Stomach (tissue), 9 donors: ENCODE results near the gene TWIST1. TPM values are rescaled to one million over a fixed set of nuclear protein-coding genes. Genes with fewer than 3 reads are reported as not detected.

Source experiments
- DNase-seq, 2 donors: peaks; one replicate each; pipeline versions ENCODE4 v3.0.0 to v3.0.0-alpha.2; 2013 to 2019
- H3K27ac ChIP-seq, 5 donors: fragments of 200-600 bp in 4 of 5; sonication (generic) in 4 of 5; one replicate each; pipeline ENCODE4 v1.5.1; 2013 to 2019; ENCODE audit warnings: mild to moderate bottlenecking in 1 of 5, moderate library complexity in 1 of 5
- H3K27me3 ChIP-seq, 3 donors: fragments of 200-600 bp; sonication (generic); one replicate each; pipeline ENCODE4 v1.5.1; 2017 to 2019; ENCODE audit warnings: mixed run types in 1 of 3
- H3K36me3 ChIP-seq, 4 donors: fragments of 200-600 bp; sonication (generic); 1 replicate in 3 of 4; 2 replicates in 1 of 4; pipeline ENCODE4 v1.5.1; 2016 to 2019
- H3K4me1 ChIP-seq, 4 donors: fragments of 200-600 bp; sonication (generic); one replicate each; pipeline ENCODE4 v1.5.1; 2016 to 2019
- H3K4me3 ChIP-seq, 4 donors: fragments of 200-600 bp; sonication (generic) in 3 of 4; one replicate each; pipeline ENCODE4 v1.5.1; 2016 to 2019; ENCODE audit warnings: mild to moderate bottlenecking in 1 of 4
- H3K9me3 ChIP-seq, 4 donors: fragments of 200-600 bp; sonication (generic); one replicate each; pipeline ENCODE4 v1.5.1; 2016 to 2019
- CTCF ChIP-seq, 7 experiments: fragments of 450-650 bp in 4 of 7; fragments of 200-600 bp in 3 of 7; sonication (generic) in 3 of 7; IDR thresholded peaks; one replicate each; pipeline ENCODE4 v1.5.1; 2016 to 2019; ENCODE audit warnings: antibody characterized with exemption in 7 of 7, control low read depth in 2 of 7, mild to moderate bottlenecking in 1 of 7
- EP300 ChIP-seq: sonication (generic); formaldehyde crosslinking; IDR thresholded peaks from one replicate; pipeline ENCODE4 v1.6.1; 2017; ENCODE audit warnings: antibody characterized with exemption
- POLR2A ChIP-seq, 4 donors: fragments of 450-650 bp; IDR thresholded peaks; one replicate each; pipeline ENCODE4 v1.6.1; 2016; ENCODE audit warnings: antibody characterized with exemption in 4 of 4, control low read depth in 2 of 4, mild to moderate bottlenecking in 1 of 4, moderate library complexity in 1 of 4
- POLR2AphosphoS5 ChIP-seq, 3 donors: sonication (generic); formaldehyde crosslinking; IDR thresholded peaks; one replicate each; pipeline ENCODE4 v1.6.1; 2016; ENCODE audit warnings: antibody characterized with exemption in 3 of 3
- WGBS, 5 donors: extraction: QIAGEN DNeasy Blood & Tissue Kit in 3 of 5; methylation state at CpG; one replicate each; pipeline versions ENCODE4 v1.1.5 to v1.1.7; 2013 to 2018; 5-methylcytosine and 5-hydroxymethylcytosine counted together
- intact Hi-C: fragments of 100-400 bp; cut with DNase I; formaldehyde crosslinking; loops from one replicate; pipeline ENCODE4 v1.15.1; 2023; ENCODE audit warnings: low total_unique reads
- polyA plus RNA-seq, 3 donors: library from polyadenylated mRNA; stranded (reverse); fragments of 200-250 nt; gene quantifications; one replicate each; pipeline ENCODE4 v1.2.3, GENCODE V29; 2013
- total RNA-seq, 5 donors: library from RNA; depleted of rRNA; stranded (reverse); fragments of >200 nt; gene quantifications; one replicate each; pipeline versions ENCODE4 v1.1.0 to v1.2.3, GENCODE V29; 2014 to 2016
- donor health status: healthy with polysubstance abuse.
- donor health status: Bipolar disorder and iron deficiency.
- donor health status: healthy.

TWIST1 gene
- total and polyA plus RNA-seq, 8 donors, result 0.58 to 169 (median 4.6) TPM; not detected in 1

DNA sequence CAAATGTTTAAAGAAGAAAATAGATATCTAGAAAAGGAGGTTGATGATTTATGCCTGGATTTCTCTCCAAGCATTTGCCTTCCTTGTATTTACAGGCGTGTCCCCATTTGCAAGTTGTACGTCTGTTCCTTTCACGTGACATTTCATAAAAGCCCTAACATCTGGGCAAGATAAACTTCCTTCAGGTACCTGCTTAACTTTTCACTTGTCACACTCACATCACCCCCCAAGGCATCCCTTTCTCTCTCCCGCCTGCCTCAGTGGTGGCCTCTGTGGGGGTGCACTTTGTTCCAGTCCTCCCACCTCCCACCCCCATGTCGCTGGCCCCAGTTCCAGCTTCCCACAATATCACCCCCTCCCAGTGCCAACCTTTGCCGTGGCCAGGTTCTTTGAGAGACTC lies 6.7 kb downstream of the TWIST1 start:
- peak overlapping the region in 1 of 4 donors; percentile 31 for H3K4me3 ChIP-seq
- peak in 1 of 2 donors; percentile 4 for DNase-seq
- peaks cover 7 to 100% (median 94%) of the 10 kb centered on the region in 3 donors for H3K27me3 ChIP-seq
- H3K9me3 ChIP-seq, result peaks cover 0 to 4% (median 0%) of the 10 kb centered on the region in 4 donors
- intact Hi-C loops, result no loop called here
- 12 to 37% (median 19%) methylated on average over 6 of the region's 6 CpGs for WGBS, 5 donors
- H3K4me1 ChIP-seq, result peaks cover 4 to 38% (median 26%) of the 10 kb centered on the region in 4 donors
- TF ChIP-seq POLR2A (IDR thresholded peaks at IDR 0.05) (no peak), EP300 (no peak), CTCF (IDR thresholded peaks at IDR 0.05) (no peak), POLR2AphosphoS5 (IDR thresholded peaks at IDR 0.05) (no peak)
- H3K36me3 ChIP-seq, result no peaks in the 10 kb centered on the region
- peak overlapping the region in 2 of 5 donors; percentile 22 to 81 for H3K27ac ChIP-seq

DNA sequence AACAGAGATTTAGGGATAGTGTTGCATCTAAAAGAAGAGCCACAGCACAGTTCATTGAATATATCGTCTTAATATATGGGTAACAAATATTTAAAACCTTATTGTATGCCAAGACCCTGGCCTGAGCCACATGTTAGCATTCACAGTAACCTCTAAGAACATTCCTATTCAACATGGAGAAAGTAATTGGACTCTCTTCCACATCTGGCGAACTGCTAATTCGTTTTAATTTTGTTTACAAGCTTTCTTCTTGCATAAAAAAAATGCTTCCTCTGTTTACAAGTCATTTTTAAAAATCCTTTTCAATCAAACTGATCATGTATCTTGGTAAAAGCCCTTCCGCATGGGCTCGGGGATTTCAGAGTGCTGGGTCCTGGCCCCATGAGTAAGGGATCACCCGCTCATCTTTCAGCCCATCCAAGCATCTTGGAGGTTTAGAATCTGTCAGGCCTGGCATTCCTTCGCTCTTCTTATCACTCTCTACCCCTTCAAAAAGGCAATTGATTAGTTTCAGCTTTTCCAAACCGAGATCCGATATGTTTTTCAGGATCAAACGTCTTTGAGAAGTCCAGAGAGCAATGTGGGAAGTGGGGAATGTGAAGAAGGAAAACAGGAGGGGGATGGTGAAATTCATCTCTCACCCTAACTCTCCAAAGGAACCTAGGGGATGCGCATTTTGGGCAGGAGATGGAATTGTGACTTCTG lies 7.3 kb downstream of the TWIST1 start:
- Histone ChIP-seq H3K27ac (peak overlapping the region in 1 of 5 donors; percentile 81), H3K4me1 (peaks cover 4 to 37% (median 26%) of the 10 kb centered on the region in 4 donors), H3K9me3 (peaks cover 0 to 4% (median 0%) of the 10 kb centered on the region in 4 donors), H3K27me3 (peaks cover 7 to 100% (median 92%) of the 10 kb centered on the region in 3 donors), H3K36me3 (no peaks in the 10 kb centered on the region), H3K4me3 (no peak overlapping the region)
- intact Hi-C loops, result no loop called here
- 17 to 35% (median 22%) methylated on average over 11 of the region's 11 CpGs for WGBS, 5 donors
- TF ChIP-seq POLR2AphosphoS5 (IDR thresholded peaks at IDR 0.05), result no peak
- TF ChIP-seq POLR2A (IDR thresholded peaks at IDR 0.05), result no peak
- TF ChIP-seq EP300, result no peak
- TF ChIP-seq CTCF (IDR thresholded peaks at IDR 0.05), result no peak
- DNase-seq, result no peak

DNA sequence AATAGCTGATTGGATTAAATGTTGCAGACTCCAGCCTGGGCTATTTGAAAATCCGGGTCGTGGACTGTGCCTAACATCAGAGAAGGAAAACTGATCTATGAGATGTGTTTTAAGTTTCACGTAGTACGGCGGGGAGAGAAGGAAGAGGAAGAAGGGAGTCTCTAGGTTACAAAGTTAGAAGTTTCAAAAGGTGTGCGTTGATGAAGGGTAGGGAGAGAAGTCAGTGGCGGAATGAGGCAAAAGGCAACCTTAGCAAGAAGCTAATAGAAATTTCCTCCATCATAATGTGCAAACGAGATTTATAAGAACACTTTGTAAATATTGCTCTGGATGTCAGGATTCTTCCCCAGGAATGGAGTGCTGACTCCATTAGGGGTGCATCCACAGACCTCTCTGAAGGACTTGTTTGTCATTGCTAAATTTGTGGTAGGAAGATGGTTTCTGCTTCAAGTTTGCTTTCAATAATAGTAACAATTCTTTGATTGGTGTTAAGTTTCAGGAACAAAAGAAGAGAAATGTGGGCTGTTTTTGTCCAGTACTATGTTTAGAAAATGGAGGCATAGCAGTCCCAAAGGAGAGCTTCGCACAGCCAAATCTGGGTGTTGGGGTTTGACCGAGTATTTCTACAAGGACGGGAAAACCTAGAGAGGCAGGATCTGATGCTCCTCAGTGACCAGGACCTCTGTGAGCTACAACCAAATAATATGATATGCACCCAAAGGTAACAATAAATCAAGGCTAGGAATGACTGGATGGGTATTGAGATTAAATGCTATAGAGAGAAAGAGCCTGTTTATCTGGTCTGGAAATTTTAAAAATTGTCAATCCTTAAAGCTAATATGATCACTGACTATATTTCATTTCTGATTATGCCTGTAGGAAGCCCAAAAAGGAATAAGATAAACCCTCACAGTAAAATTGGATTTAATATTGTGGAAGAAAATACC lies 8.2 kb downstream of the TWIST1 start:
- H3K27me3 ChIP-seq, result peaks cover 7 to 100% (median 83%) of the 10 kb centered on the region in 3 donors
- WGBS, 5 donors, result 25 to 58% (median 28%) methylated on average over 11 of the region's 11 CpGs
- peak overlapping the region in 1 of 5 donors; percentile 81 for H3K27ac ChIP-seq

More for the DNA sequence above, 8.2 kb downstream of the TWIST1 start:
- Histone ChIP-seq H3K4me1 (peaks cover 4 to 31% (median 26%) of the 10 kb centered on the region in 4 donors), H3K9me3 (peaks cover 0 to 4% (median 0%) of the 10 kb centered on the region in 4 donors), H3K36me3 (no peaks in the 10 kb centered on the region), H3K4me3 (no peak overlapping the region)
- TF ChIP-seq CTCF (IDR thresholded peaks at IDR 0.05), result no peak
- no peak for TF ChIP-seq POLR2AphosphoS5 (IDR thresholded peaks at IDR 0.05)
- TF ChIP-seq EP300, result no peak
- no peak for TF ChIP-seq POLR2A (IDR thresholded peaks at IDR 0.05)
- no peak for DNase-seq
- intact Hi-C loops, result no loop called here
